Measurements from ENCODE around the gene AGMO. TPM values are rescaled to one million over a fixed set of nuclear protein-coding genes. Genes with fewer than 3 reads are reported as not detected.
A peak's percentile ranks its signal among the peaks of the same experiment; 100 is the strongest.

Gene AGMO
- total and polyA plus RNA-seq, 2 donors from 2014 or later = 1.4 to 4.5 TPM

- no peak for FAIRE-seq
- Histone ChIP-seq H3K4me3 (ENCODE audit: low read length in 3 of 3) (no peak overlapping the region), H3K36me3 (ENCODE audit: control insufficient read depth in 2 of 3, insufficient read depth in 3 of 3, low read length in 3 of 3) (no peaks in the 10 kb centered on the region), H3K27me3 (ENCODE audit: control insufficient read depth, insufficient read depth, low read length) (no peaks in the 10 kb centered on the region), H3K4me1 (ENCODE audit: control insufficient read depth in 2 of 3, insufficient read depth in 2 of 3, low read depth in 1 of 3, low read length in 3 of 3) (no peaks in the 10 kb centered on the region), H3K9me3 (ENCODE audit: control insufficient read depth in 2 of 3, insufficient read depth in 1 of 3, low read length in 3 of 3) (no peaks in the 10 kb centered on the region), H3K27ac (ENCODE audit: low read depth in 2 of 2, low read length in 2 of 2) (no peak overlapping the region), H3K9ac (ENCODE audit: low read length in 3 of 3) (no peak overlapping the region)
- DNase-seq = no peak
- intact Hi-C loops (cut with DNase I) = no loop called here
- no peak for TF ChIP-seq CTCF (IDR thresholded peaks at IDR 0.05; ENCODE audit: borderline replicate concordance, extremely low read depth, insufficient read depth)
Measured at GRCh38 chr7:15440482-15440881, 121.3 kb downstream of the AGMO start.

GRCh38 chr7:15439853-15440252 is 122.0 kb downstream of the AGMO start:
- H3K27ac ChIP-seq (ENCODE audit: low read depth in 2 of 2, low read length in 2 of 2) = no peak overlapping the region
- FAIRE-seq = no peak
- H3K9me3 ChIP-seq (ENCODE audit: control insufficient read depth in 2 of 3, insufficient read depth in 1 of 3, low read length in 3 of 3) = no peaks in the 10 kb centered on the region
- H3K36me3 ChIP-seq (ENCODE audit: control insufficient read depth in 2 of 3, insufficient read depth in 3 of 3, low read length in 3 of 3) = no peaks in the 10 kb centered on the region
- no peaks in the 10 kb centered on the region for H3K4me1 ChIP-seq (ENCODE audit: control insufficient read depth in 2 of 3, insufficient read depth in 2 of 3, low read depth in 1 of 3, low read length in 3 of 3)
- H3K4me3 ChIP-seq (ENCODE audit: low read length in 3 of 3) = no peak overlapping the region
- no peaks in the 10 kb centered on the region for H3K27me3 ChIP-seq (ENCODE audit: control insufficient read depth, insufficient read depth, low read length)
- intact Hi-C loops (cut with DNase I) = no loop called here
- H3K9ac ChIP-seq (ENCODE audit: low read length in 3 of 3) = no peak overlapping the region
- DNase-seq = no peak
- no peak for TF ChIP-seq CTCF (IDR thresholded peaks at IDR 0.05; ENCODE audit: borderline replicate concordance, extremely low read depth, insufficient read depth)

GRCh38 chr7:15433151-15433550 is 128.7 kb downstream of the AGMO start:
- DNase-seq (peak in 2 of 5 donors; percentile 35 to 40), FAIRE-seq (no peak)
- intact Hi-C loops (cut with DNase I) = no loop called here
- no peaks in the 10 kb centered on the region for H3K27me3 ChIP-seq (ENCODE audit: control insufficient read depth, insufficient read depth, low read length)
- no peaks in the 10 kb centered on the region for H3K9me3 ChIP-seq (ENCODE audit: control insufficient read depth in 2 of 3, insufficient read depth in 1 of 3, low read length in 3 of 3)
- H3K36me3 ChIP-seq (ENCODE audit: control insufficient read depth in 2 of 3, insufficient read depth in 3 of 3, low read length in 3 of 3) = no peaks in the 10 kb centered on the region
- no peak overlapping the region for H3K27ac ChIP-seq (ENCODE audit: low read depth in 2 of 2, low read length in 2 of 2)
- no peaks in the 10 kb centered on the region for H3K4me1 ChIP-seq (ENCODE audit: control insufficient read depth in 2 of 3, insufficient read depth in 2 of 3, low read depth in 1 of 3, low read length in 3 of 3)
- TF ChIP-seq CTCF (IDR thresholded peaks at IDR 0.05; ENCODE audit: borderline replicate concordance, extremely low read depth, insufficient read depth) = no peak
- no peak overlapping the region for H3K9ac ChIP-seq (ENCODE audit: low read length in 3 of 3)
- no peak overlapping the region for H3K4me3 ChIP-seq (ENCODE audit: low read length in 3 of 3)

- FAIRE-seq = no peak
Measured at GRCh38 chr7:15430911-15431310, 130.9 kb downstream of the AGMO start.

More at GRCh38 chr7:15430911-15431310, 130.9 kb downstream of the AGMO start:
- H3K9ac ChIP-seq (ENCODE audit: low read length in 3 of 3) = no peak overlapping the region
- H3K27ac ChIP-seq (ENCODE audit: low read depth in 2 of 2, low read length in 2 of 2) = no peak overlapping the region
- no peaks in the 10 kb centered on the region for H3K36me3 ChIP-seq (ENCODE audit: control insufficient read depth in 2 of 3, insufficient read depth in 3 of 3, low read length in 3 of 3)
- TF ChIP-seq CTCF (IDR thresholded peaks at IDR 0.05; ENCODE audit: borderline replicate concordance, extremely low read depth, insufficient read depth) = no peak
- intact Hi-C loops (cut with DNase I) = no loop called here
- no peaks in the 10 kb centered on the region for H3K27me3 ChIP-seq (ENCODE audit: control insufficient read depth, insufficient read depth, low read length)
- no peaks in the 10 kb centered on the region for H3K9me3 ChIP-seq (ENCODE audit: control insufficient read depth in 2 of 3, insufficient read depth in 1 of 3, low read length in 3 of 3)
- no peak overlapping the region for H3K4me3 ChIP-seq (ENCODE audit: low read length in 3 of 3)
- H3K4me1 ChIP-seq (ENCODE audit: control insufficient read depth in 2 of 3, insufficient read depth in 2 of 3, low read depth in 1 of 3, low read length in 3 of 3) = no peaks in the 10 kb centered on the region
- DNase-seq = peak in 1 of 5 donors; percentile 35

Data from kidney (tissue), 14 donors.